ENCODE data around the gene CYTH1.

Gene CYTH1

GRCh38 chr17:78781893-78782304 lies at the start of gene CYTH1:
TSS of gene CYTH1 (minus strand) at chr17:78782273. CDS start at chr17:78782223, 50 bp downstream.
- DNase-seq, result no peak

- DNase-seq, result no peak
Observed at GRCh38 chr17:78829477-78829876, 47.4 kb upstream of the CYTH1 start.

- peak; percentile 37 for DNase-seq
Observed at GRCh38 chr17:78828470-78829185, 46.6 kb upstream of the CYTH1 start.

GRCh38 chr17:78826836-78827509 lies 44.9 kb upstream of the CYTH1 start:
- no peak for DNase-seq

- no peak for DNase-seq
Observed at GRCh38 chr17:78826421-78826820, 44.3 kb upstream of the CYTH1 start.

GRCh38 chr17:78825696-78826095 lies 43.6 kb upstream of the CYTH1 start:
- no peak for DNase-seq

- no peak for DNase-seq
Observed at GRCh38 chr17:78824240-78824639, 42.2 kb upstream of the CYTH1 start.

GRCh38 chr17:78823282-78824046 lies 41.4 kb upstream of the CYTH1 start:
- no peak for DNase-seq

- no peak for DNase-seq
Observed at GRCh38 chr17:78822552-78822951, 40.5 kb upstream of the CYTH1 start.

- DNase-seq, result no peak
Observed at GRCh38 chr17:78821961-78822360, 39.9 kb upstream of the CYTH1 start.

GRCh38 chr17:78820841-78821240 lies 38.8 kb upstream of the CYTH1 start:
- DNase-seq, result no peak

GRCh38 chr17:78819806-78820792 lies 38.0 kb upstream of the CYTH1 start:
- no peak for DNase-seq

GRCh38 chr17:78819402-78819801 lies 37.3 kb upstream of the CYTH1 start:
- DNase-seq, result no peak

- DNase-seq, result no peak
Observed at GRCh38 chr17:78818932-78819331, 36.9 kb upstream of the CYTH1 start.

- DNase-seq, result no peak
Observed at GRCh38 chr17:78818152-78818846, 36.2 kb upstream of the CYTH1 start.

GRCh38 chr17:78817123-78817522 lies 35.0 kb upstream of the CYTH1 start:
- DNase-seq, result no peak

- no peak for DNase-seq
Observed at GRCh38 chr17:78815696-78816095, 33.6 kb upstream of the CYTH1 start.

- DNase-seq, result no peak
Observed at GRCh38 chr17:78812855-78813254, 30.8 kb upstream of the CYTH1 start.

GRCh38 chr17:78808163-78808562 lies 26.1 kb upstream of the CYTH1 start:
- no peak for DNase-seq

- DNase-seq, result no peak
Observed at GRCh38 chr17:78806451-78806850, 24.4 kb upstream of the CYTH1 start.

- DNase-seq, result no peak
Observed at GRCh38 chr17:78805301-78805700, 23.2 kb upstream of the CYTH1 start.

- DNase-seq, result no peak
Observed at GRCh38 chr17:78804777-78805176, 22.7 kb upstream of the CYTH1 start.

All from DMS53 (cell line).